NCI-H748 (cell line): ENCODE data around the gene ANKS1B.

Experiments used
- DNase-seq: peaks from one replicate; lab custom pipeline; 2025; ENCODE audit not compliant: unreplicated experiment; lab: John Stamatoyannopoulos, UW

Gene ANKS1B

DNA sequence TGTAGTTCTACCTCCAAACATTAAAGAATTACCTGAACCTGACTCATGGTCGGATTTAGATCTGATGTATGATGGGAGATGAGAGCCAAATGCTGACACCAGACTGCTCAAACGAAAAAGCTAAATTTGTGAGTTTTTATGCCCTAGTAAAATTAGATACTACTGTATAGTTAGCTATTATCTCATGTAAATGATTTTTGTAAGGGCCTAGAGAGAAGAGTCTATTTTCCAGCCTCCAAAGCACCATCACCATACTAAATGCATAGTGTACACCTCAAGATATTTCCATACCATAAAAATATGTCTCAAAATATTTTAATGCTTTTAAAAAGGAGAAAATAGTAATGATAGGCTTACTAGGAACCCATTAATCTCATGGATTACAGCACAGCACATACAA is 18.3 kb downstream of the ANKS1B start:
- no peak for DNase-seq

GRCh38 chr12:99960311-99960710 is 24.4 kb downstream of the ANKS1B start:
- DNase-seq, result no peak

GRCh38 chr12:99959549-99960170 is 25.1 kb downstream of the ANKS1B start:
- DNase-seq, result no peak

DNA sequence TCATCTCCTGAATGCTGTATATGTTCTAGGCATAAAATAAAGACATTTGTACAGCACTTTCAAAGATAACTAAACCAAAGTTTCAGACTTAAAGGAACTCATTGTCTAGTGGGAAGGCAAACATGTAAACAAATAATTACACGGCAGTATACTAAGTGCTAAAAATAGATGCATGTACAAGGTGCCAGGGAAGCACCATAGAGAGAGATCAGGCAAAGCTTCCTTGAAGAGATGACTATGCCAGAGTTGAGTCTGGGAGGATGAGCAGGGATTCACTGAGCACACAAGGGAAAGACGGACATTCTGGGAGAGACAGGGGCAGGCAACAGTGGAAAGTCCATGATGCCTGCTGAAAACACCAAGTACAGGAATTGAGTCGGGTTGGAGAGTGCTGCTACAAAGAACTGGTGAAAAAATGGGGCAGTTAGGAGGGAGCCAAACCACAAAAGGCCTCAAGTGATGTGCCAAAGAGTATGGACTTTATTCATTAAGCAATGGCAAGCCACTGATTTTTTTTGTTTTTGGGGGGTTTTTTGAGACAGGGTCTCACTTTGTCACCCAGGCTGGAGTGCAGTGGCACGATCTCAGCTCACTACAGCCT is 26.8 kb downstream of the ANKS1B start:
- DNase-seq, result no peak

- DNase-seq, result no peak
Measured at GRCh38 chr12:99954724-99955123, 30.0 kb downstream of the ANKS1B start.

GRCh38 chr12:99948370-99948769 is 36.4 kb downstream of the ANKS1B start:
- no peak for DNase-seq

GRCh38 chr12:99946131-99946530 is 38.6 kb downstream of the ANKS1B start:
- DNase-seq, result no peak

GRCh38 chr12:99935608-99936007 is 49.1 kb downstream of the ANKS1B start:
- no peak for DNase-seq

- no peak for DNase-seq
Measured at GRCh38 chr12:99926511-99927169, 58.1 kb downstream of the ANKS1B start.

- DNase-seq, result no peak
Measured at GRCh38 chr12:99920353-99920960, 64.3 kb downstream of the ANKS1B start.

GRCh38 chr12:99917711-99918402 is 66.9 kb downstream of the ANKS1B start:
- DNase-seq, result no peak

- no peak for DNase-seq
Measured at GRCh38 chr12:99916555-99916954, 68.2 kb downstream of the ANKS1B start.

GRCh38 chr12:99915251-99916082 is 69.3 kb downstream of the ANKS1B start:
- no peak for DNase-seq

GRCh38 chr12:99914206-99914605 is 70.5 kb downstream of the ANKS1B start:
- DNase-seq, result no peak

DNA sequence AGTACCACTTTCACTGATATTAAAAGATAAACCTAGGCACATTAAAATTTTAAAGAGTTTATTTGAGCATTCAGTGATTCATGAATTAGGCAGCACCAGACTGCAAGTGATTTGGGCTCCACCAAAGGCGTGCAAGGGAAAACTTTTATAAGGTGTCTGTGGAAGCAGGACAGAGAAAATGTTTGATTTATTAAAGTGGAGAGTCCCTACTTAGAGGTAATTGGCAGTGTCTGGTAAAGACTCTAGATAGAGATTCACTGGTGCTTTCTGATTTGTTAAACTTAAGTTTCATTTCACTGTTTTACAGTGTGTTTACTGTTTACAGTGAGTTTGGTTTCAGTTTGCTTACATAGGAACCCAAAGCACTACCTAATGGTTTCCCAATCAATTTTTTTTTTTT is 72.8 kb downstream of the ANKS1B start:
- no peak for DNase-seq

DNA sequence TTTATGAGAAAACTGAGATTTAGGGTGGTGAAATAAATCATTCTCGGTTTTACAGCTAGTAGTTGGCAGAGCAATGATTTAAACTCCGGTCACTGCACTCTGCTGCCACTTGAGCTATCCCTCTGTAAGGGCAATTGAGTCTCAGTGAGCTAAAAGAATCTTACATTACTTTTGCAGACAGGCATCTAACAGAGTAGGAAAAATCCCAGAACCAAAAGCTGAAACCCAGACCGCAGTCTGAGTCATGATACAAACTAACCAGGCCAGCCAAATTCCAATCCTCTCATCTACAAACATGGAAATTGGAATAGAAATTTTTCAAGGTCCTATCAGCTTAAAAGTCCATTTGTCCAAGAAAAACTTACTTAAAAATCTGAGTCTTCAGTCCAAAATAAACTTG is 73.7 kb downstream of the ANKS1B start:
- no peak for DNase-seq

DNA sequence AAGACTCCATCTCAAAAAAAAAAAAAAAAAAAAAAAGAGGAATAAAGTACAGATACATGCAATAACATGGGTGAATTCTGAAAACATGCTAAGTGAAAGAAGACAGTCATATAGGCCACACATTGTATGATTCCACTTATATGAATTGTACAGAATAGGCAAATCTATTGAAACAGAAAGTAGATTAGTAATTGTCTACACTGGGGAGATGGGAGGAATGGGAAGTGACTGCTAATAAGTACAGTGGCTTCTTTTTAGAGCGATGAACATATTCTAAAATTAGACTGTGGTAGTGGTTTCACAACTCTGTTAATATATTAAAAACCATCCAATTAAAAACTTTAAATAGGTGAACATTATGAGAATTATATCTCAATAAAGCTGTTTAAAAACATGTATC is 74.4 kb downstream of the ANKS1B start:
- DNase-seq, result no peak

DNA sequence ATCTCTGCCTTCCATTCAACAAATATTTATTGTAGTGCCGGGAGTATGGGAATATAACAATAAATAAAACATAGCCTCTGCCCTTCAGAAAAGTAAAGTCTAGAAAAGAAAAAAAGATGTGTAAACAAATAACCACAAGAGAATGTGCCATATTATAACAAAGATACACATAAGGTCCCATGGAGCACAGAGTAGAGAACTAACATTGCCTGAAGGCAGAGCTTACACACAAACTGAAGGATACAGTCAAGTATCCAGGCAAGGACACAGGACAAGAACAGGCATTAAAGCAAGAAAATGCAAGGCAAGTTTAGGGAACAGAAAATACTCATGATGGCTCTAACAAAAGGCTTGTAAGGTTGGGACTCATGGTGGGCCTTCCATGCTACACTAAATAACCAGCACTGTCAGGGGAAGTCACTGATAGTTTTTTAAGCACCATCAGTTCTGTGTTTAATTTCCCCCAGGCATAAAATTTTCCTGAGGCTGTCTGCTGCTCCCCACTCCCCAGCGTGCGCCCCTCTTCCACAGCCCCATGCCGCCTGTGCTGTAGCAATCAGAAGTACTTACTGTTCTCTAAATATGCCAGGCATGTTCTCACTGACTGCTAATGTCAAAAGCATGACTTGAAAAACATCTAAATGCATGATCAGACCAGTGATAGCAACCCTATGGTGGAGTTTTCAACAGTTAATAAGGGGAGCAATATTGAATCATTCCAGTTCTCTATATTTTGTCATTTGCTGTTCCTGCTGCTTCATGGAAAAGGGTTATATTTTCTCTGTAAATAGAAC is 77.8 kb downstream of the ANKS1B start:
- no peak for DNase-seq

DNA sequence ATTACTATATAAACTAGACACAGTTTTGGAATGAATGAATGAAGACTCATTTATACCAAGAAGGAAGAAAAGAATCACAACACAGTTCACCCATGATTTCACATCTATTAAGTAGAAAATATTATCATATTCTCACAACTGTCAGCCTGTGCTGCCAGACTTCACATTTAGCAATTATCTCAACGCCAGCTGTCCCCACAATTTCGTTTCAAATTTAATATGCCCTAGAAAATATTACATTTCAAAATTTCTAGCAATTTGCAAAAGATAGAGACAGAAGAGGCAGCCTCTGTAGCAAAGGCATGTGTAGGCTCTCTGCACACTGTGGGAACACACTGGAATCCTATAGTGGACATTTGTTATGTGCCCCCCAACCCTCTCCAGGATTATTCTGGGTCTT is 83.6 kb downstream of the ANKS1B start:
- DNase-seq, result no peak

DNA sequence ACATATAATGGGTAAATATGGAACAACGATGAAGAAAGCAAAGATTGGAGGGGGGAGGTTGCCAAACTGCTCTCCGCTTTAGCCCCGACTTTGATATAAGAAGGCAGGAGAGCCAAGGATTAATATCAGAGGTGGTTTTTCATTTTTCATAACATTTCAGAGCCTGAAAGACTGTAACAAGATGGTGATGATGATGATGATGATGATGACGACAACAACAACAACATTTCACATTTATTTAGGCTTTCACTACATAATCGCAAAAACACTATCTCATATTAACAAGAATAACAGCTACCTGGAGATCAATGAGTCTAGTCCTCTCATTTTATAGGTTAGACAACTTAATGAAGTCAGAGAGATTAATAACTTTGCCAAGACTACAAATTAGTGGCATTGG is 86.1 kb downstream of the ANKS1B start:
- no peak for DNase-seq
